ENCODE data around the gene SNCA.

Gene SNCA

DNA sequence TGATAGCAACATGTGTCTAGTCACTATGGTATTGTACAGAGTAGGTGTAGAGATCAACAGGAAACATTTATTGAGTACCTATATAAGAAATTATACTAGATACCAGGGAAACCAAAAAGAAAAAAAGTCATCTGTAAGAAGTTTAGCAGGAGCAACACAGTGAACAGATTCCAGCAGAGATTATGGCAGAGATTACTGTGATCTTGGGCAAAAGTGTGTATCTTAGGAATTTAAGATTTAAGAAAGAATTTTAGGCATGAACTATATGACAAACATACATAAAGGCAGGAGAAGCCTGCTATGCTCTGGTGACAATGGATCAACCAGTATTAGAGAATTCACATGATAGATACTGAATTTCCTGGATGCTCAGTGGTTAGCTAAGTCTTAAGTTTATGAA is 37.9 kb downstream of the SNCA start:
- Histone ChIP-seq H3K27ac (ENCODE audit: insufficient read depth, low read length, poor library complexity, severe bottlenecking) (no peak overlapping the region), H3K27me3 (replicated peaks; ENCODE audit: control insufficient read depth, insufficient read depth, low read length, poor library complexity, severe bottlenecking) (no peaks in the 10 kb centered on the region), H3K4me1 (ENCODE audit: control insufficient read depth, insufficient read depth, low read length, poor library complexity, severe bottlenecking) (no peaks in the 10 kb centered on the region), H3K4me3 (ENCODE audit: insufficient read depth, low read depth, low read length, poor library complexity, severe bottlenecking) (no peak overlapping the region), H3K36me3 (ENCODE audit: control insufficient read depth, insufficient read depth, low read length) (no peaks in the 10 kb centered on the region), H3K9me3 (ENCODE audit: control insufficient read depth, low read length) (no peaks in the 10 kb centered on the region)
- no peak for DNase-seq

DNA sequence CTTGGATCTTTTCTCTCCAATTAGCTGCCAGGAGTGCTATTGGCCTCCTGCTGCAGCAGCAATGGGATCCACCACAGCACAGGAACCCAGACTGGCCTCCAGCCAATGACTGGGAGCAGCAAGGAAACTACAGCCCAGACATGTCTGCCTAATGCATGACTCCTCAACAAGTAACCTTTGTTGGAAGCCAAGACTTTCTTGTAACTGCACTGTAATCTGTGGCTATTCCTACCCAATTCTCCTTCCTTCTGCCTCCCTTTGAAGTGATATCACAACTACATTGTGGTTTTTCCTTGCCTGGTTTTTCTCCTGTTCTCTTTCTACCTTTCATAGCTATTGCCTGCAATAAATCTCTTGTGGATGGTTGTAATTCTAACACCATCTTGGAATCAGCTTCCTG is 39.8 kb downstream of the SNCA start:
- Histone ChIP-seq H3K27me3 (replicated peaks; ENCODE audit: control insufficient read depth, insufficient read depth, low read length, poor library complexity, severe bottlenecking) (no peaks in the 10 kb centered on the region), H3K4me3 (ENCODE audit: insufficient read depth, low read depth, low read length, poor library complexity, severe bottlenecking) (no peak overlapping the region), H3K4me1 (ENCODE audit: control insufficient read depth, insufficient read depth, low read length, poor library complexity, severe bottlenecking) (no peaks in the 10 kb centered on the region), H3K9me3 (ENCODE audit: control insufficient read depth, low read length) (no peaks in the 10 kb centered on the region), H3K36me3 (ENCODE audit: control insufficient read depth, insufficient read depth, low read length) (no peaks in the 10 kb centered on the region), H3K27ac (ENCODE audit: insufficient read depth, low read length, poor library complexity, severe bottlenecking) (no peak overlapping the region)
- no peak for DNase-seq

GRCh38 chr4:89788206-89789072 is 48.5 kb downstream of the SNCA start:
- DNase-seq: no peak
- Histone ChIP-seq H3K9me3 (ENCODE audit: control insufficient read depth, low read length) (no peaks in the 10 kb centered on the region), H3K4me1 (ENCODE audit: control insufficient read depth, insufficient read depth, low read length, poor library complexity, severe bottlenecking) (no peaks in the 10 kb centered on the region), H3K27ac (ENCODE audit: insufficient read depth, low read length, poor library complexity, severe bottlenecking) (no peak overlapping the region), H3K4me3 (ENCODE audit: insufficient read depth, low read depth, low read length, poor library complexity, severe bottlenecking) (no peak overlapping the region), H3K27me3 (replicated peaks; ENCODE audit: control insufficient read depth, insufficient read depth, low read length, poor library complexity, severe bottlenecking) (no peaks in the 10 kb centered on the region), H3K36me3 (ENCODE audit: control insufficient read depth, insufficient read depth, low read length) (no peaks in the 10 kb centered on the region)

DNA sequence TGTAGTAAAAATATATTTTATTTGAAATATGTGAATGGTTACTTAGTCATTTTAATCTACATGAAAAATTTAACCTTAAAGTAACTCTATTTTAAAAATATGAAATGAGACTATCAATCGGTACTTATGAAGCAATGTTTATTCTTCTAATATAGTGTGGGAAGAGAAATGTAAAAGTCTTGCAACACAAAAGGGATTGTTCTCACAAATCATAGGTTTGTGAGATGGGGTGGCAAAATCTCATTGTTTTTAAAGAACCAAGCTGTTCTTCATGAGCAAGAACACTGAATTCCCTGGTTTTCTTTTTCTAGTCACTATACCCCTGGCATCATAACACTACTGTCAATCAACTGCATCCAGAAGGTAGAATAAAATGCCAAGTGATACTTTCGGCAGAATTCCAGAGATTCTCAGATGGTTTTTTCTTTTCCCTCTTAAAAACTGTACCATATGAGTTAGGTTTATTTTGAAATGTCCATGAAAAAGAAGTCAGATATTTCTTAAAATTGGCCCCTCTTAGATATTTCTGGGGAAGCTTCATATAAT is 52.2 kb downstream of the SNCA start:
- H3K9me3 ChIP-seq (ENCODE audit: control insufficient read depth, low read length): no peaks in the 10 kb centered on the region
- no peaks in the 10 kb centered on the region for H3K27me3 ChIP-seq (replicated peaks; ENCODE audit: control insufficient read depth, insufficient read depth, low read length, poor library complexity, severe bottlenecking)
- no peak overlapping the region for H3K4me3 ChIP-seq (ENCODE audit: insufficient read depth, low read depth, low read length, poor library complexity, severe bottlenecking)
- no peak for DNase-seq
- H3K4me1 ChIP-seq (ENCODE audit: control insufficient read depth, insufficient read depth, low read length, poor library complexity, severe bottlenecking): no peaks in the 10 kb centered on the region
- no peaks in the 10 kb centered on the region for H3K36me3 ChIP-seq (ENCODE audit: control insufficient read depth, insufficient read depth, low read length)
- H3K27ac ChIP-seq (ENCODE audit: insufficient read depth, low read length, poor library complexity, severe bottlenecking): no peak overlapping the region

GRCh38 chr4:89781321-89781720 is 55.6 kb downstream of the SNCA start:
- Histone ChIP-seq H3K36me3 (ENCODE audit: control insufficient read depth, insufficient read depth, low read length) (no peaks in the 10 kb centered on the region), H3K4me3 (ENCODE audit: insufficient read depth, low read depth, low read length, poor library complexity, severe bottlenecking) (no peak overlapping the region), H3K27ac (ENCODE audit: insufficient read depth, low read length, poor library complexity, severe bottlenecking) (no peak overlapping the region), H3K9me3 (ENCODE audit: control insufficient read depth, low read length) (no peaks in the 10 kb centered on the region), H3K4me1 (ENCODE audit: control insufficient read depth, insufficient read depth, low read length, poor library complexity, severe bottlenecking) (no peaks in the 10 kb centered on the region), H3K27me3 (replicated peaks; ENCODE audit: control insufficient read depth, insufficient read depth, low read length, poor library complexity, severe bottlenecking) (no peaks in the 10 kb centered on the region)
- DNase-seq: no peak

DNA sequence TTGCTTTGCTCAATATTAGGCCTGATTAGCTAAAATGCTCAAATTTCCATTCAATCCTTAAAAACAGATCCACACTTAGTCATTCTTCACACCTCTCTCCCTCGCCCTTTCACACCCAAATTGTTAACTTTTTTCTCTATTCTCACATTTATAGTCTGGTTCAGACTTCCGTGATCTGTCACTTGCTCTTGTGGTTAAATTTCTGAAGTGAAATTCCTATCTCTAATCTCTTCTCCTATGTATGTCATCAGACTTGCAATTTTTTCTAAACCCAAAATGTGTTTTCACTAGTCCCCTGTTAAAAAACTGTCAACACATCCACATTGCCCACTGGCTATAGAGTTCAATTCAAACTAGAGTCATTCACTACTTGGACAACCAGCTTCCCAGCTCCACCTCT is 63.2 kb downstream of the SNCA start:
- no peaks in the 10 kb centered on the region for H3K4me1 ChIP-seq (ENCODE audit: control insufficient read depth, insufficient read depth, low read length, poor library complexity, severe bottlenecking)
- H3K27me3 ChIP-seq (replicated peaks; ENCODE audit: control insufficient read depth, insufficient read depth, low read length, poor library complexity, severe bottlenecking): no peaks in the 10 kb centered on the region
- DNase-seq: no peak
- H3K9me3 ChIP-seq (ENCODE audit: control insufficient read depth, low read length): no peaks in the 10 kb centered on the region
- H3K4me3 ChIP-seq (ENCODE audit: insufficient read depth, low read depth, low read length, poor library complexity, severe bottlenecking): no peak overlapping the region
- no peaks in the 10 kb centered on the region for H3K36me3 ChIP-seq (ENCODE audit: control insufficient read depth, insufficient read depth, low read length)
- no peak overlapping the region for H3K27ac ChIP-seq (ENCODE audit: insufficient read depth, low read length, poor library complexity, severe bottlenecking)

GRCh38 chr4:89769856-89770255 is 67.1 kb downstream of the SNCA start:
- Histone ChIP-seq H3K4me3 (ENCODE audit: insufficient read depth, low read depth, low read length, poor library complexity, severe bottlenecking) (no peak overlapping the region), H3K27me3 (replicated peaks; ENCODE audit: control insufficient read depth, insufficient read depth, low read length, poor library complexity, severe bottlenecking) (no peaks in the 10 kb centered on the region), H3K9me3 (ENCODE audit: control insufficient read depth, low read length) (no peaks in the 10 kb centered on the region), H3K27ac (ENCODE audit: insufficient read depth, low read length, poor library complexity, severe bottlenecking) (no peak overlapping the region), H3K36me3 (ENCODE audit: control insufficient read depth, insufficient read depth, low read length) (no peaks in the 10 kb centered on the region), H3K4me1 (ENCODE audit: control insufficient read depth, insufficient read depth, low read length, poor library complexity, severe bottlenecking) (no peaks in the 10 kb centered on the region)
- DNase-seq: no peak

DNA sequence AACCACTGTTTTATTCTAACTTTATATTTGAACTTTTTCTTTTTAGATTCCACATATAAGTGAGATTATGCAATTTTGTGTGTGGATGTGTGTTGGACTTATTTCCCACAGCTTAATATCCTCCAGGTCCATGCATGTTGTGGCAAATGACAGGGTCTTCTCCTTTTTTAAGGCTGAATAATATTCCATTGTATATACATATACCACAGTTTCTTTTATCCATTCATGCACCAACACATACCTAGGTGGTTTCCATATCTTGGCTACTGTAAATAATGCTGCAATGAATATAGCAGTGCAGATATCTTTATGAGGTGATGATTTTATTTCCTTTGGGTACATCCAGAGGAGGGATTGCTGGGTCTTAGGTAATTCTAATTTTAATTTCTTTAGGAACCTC is 69.0 kb downstream of the SNCA start:
- Histone ChIP-seq H3K36me3 (ENCODE audit: control insufficient read depth, insufficient read depth, low read length) (no peaks in the 10 kb centered on the region), H3K27me3 (replicated peaks; ENCODE audit: control insufficient read depth, insufficient read depth, low read length, poor library complexity, severe bottlenecking) (no peaks in the 10 kb centered on the region), H3K4me3 (ENCODE audit: insufficient read depth, low read depth, low read length, poor library complexity, severe bottlenecking) (no peak overlapping the region), H3K27ac (ENCODE audit: insufficient read depth, low read length, poor library complexity, severe bottlenecking) (no peak overlapping the region), H3K9me3 (ENCODE audit: control insufficient read depth, low read length) (no peaks in the 10 kb centered on the region), H3K4me1 (ENCODE audit: control insufficient read depth, insufficient read depth, low read length, poor library complexity, severe bottlenecking) (no peaks in the 10 kb centered on the region)
- no peak for DNase-seq

GRCh38 chr4:89765966-89766365 is 71.0 kb downstream of the SNCA start:
- H3K9me3 ChIP-seq (ENCODE audit: control insufficient read depth, low read length): no peaks in the 10 kb centered on the region
- H3K4me3 ChIP-seq (ENCODE audit: insufficient read depth, low read depth, low read length, poor library complexity, severe bottlenecking): no peak overlapping the region
- no peaks in the 10 kb centered on the region for H3K36me3 ChIP-seq (ENCODE audit: control insufficient read depth, insufficient read depth, low read length)
- no peaks in the 10 kb centered on the region for H3K27me3 ChIP-seq (replicated peaks; ENCODE audit: control insufficient read depth, insufficient read depth, low read length, poor library complexity, severe bottlenecking)
- DNase-seq: no peak
- H3K4me1 ChIP-seq (ENCODE audit: control insufficient read depth, insufficient read depth, low read length, poor library complexity, severe bottlenecking): no peaks in the 10 kb centered on the region
- H3K27ac ChIP-seq (ENCODE audit: insufficient read depth, low read length, poor library complexity, severe bottlenecking): no peak overlapping the region

- no peak overlapping the region for H3K27ac ChIP-seq (ENCODE audit: insufficient read depth, low read length, poor library complexity, severe bottlenecking)
- no peaks in the 10 kb centered on the region for H3K4me1 ChIP-seq (ENCODE audit: control insufficient read depth, insufficient read depth, low read length, poor library complexity, severe bottlenecking)
- no peak for DNase-seq
- H3K27me3 ChIP-seq (replicated peaks; ENCODE audit: control insufficient read depth, insufficient read depth, low read length, poor library complexity, severe bottlenecking): no peaks in the 10 kb centered on the region
- H3K36me3 ChIP-seq (ENCODE audit: control insufficient read depth, insufficient read depth, low read length): no peaks in the 10 kb centered on the region
- no peaks in the 10 kb centered on the region for H3K9me3 ChIP-seq (ENCODE audit: control insufficient read depth, low read length)
- H3K4me3 ChIP-seq (ENCODE audit: insufficient read depth, low read depth, low read length, poor library complexity, severe bottlenecking): no peak overlapping the region
Measured at GRCh38 chr4:89765528-89765927, 71.4 kb downstream of the SNCA start.

Measured in effector memory CD4-positive, alpha-beta T cell (primary cell).